Mucosa of descending colon (tissue), 3 donors: ENCODE results near the gene UGT1A1. TPM values are rescaled to one million over a fixed set of nuclear protein-coding genes. Genes with fewer than 3 reads are reported as not detected.
A peak's percentile ranks its signal among the peaks of the same experiment; 100 is the strongest.

Source experiments
- ATAC-seq: fragments of 200-7000 bp; cut with Tn5 transposase; one replicate; pipeline ENCODE4 v1.9.1; 2020; ENCODE audit warnings: mild to moderate bottlenecking, moderate library complexity
- DNase-seq, 3 donors: peaks; one replicate each; pipeline ENCODE4 v3.0.0-alpha.2; 2020
- H3K36me3 ChIP-seq: fragments of 200-600 bp; one replicate; pipeline ENCODE4 v1.8.0; 2021; ENCODE audit warnings: low read depth, mild to moderate bottlenecking
- H3K4me1 ChIP-seq: fragments of 200-600 bp; one replicate; pipeline ENCODE4 v1.8.0; 2021; ENCODE audit warnings: low read depth, mild to moderate bottlenecking
- H3K4me3 ChIP-seq: fragments of 200-600 bp; one replicate; pipeline ENCODE4 v1.8.0; 2021; ENCODE audit warnings: mild to moderate bottlenecking
- H3K9me3 ChIP-seq: fragments of 200-600 bp; one replicate; pipeline ENCODE4 v1.8.0; 2021; ENCODE audit warnings: mild to moderate bottlenecking
- intact Hi-C, 2 donors: fragments of 100-400 bp; cut with DNase I in 1 of 2; cut with micrococcal nuclease in 1 of 2; formaldehyde crosslinking; loops; one replicate each; pipeline versions ENCODE4 v1.11.0 to v1.11.1; 2022; cut with DNase I, micrococcal nuclease
- long read RNA-seq, 2 donors: library from polyadenylated mRNA; unstranded; transcript quantifications; one replicate each; pipeline ENCODE4 v2.0.0, GENCODE V29; 2019 to 2021
- total RNA-seq, 3 donors: library from RNA; stranded (reverse); fragmentation: NEBNext Ultra II Directional in 2 of 3; extraction: Animal tissue kit (Norgen Biotek cat#: 25700) in 2 of 3; gene quantifications; one replicate each; pipeline versions ENCODE4 v1.2.1 to v1.2.4, GENCODE V29; 2021 to 2023
- TF ChIP-seq, protein P1 (sequence below): fragments of 200-600 bp; IDR thresholded peaks from one replicate; pipeline ENCODE4 v1.8.0; 2022; ENCODE audit warnings: antibody characterized with exemption, mild to moderate bottlenecking
- donor health status: DM: no; HTN: no; CAD: no; lungs with moderate emphysema.
- donor health status: DM: no; HTN: no; CAD: no.
- donor health status: DM: no; HTN: yes; CAD: no.

Gene UGT1A1
- 1 to 10 TPM; 4.0 to 7.0 (median 4.9) TPM for total RNA-seq
- long read RNA-seq, donor 1, transcript UGT1A1-201 (5 exons, 2,382 nt), result major isoform, 7 of 9 reads
- long read RNA-seq, donor 1, partial matches to known transcripts, result 0 of 9 reads
- long read RNA-seq, donor 1, other reads (novel, unspliced or antisense), result 2 of 9 reads
- long read RNA-seq, donor 2, partial matches to known transcripts, result 0 of 2 reads
- long read RNA-seq, donor 2, other reads (novel, unspliced or antisense), result 0 of 2 reads

DNA sequence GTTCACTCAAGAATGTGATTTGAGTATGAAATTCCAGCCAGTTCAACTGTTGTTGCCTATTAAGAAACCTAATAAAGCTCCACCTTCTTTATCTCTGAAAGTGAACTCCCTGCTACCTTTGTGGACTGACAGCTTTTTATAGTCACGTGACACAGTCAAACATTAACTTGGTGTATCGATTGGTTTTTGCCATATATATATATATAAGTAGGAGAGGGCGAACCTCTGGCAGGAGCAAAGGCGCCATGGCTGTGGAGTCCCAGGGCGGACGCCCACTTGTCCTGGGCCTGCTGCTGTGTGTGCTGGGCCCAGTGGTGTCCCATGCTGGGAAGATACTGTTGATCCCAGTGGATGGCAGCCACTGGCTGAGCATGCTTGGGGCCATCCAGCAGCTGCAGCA lies at the start of gene UGT1A1:
Gene UGT1A1 (plus strand): TSS at position 228 of the 400 bp plus-strand sequence. CDS start 18 bp downstream, at position 246.
- Histone ChIP-seq H3K4me3 (no peak within 1 kb of the TSS), H3K36me3 (no peaks in the 10 kb centered on the region), H3K9me3 (no peaks in the 10 kb centered on the region), H3K4me1 (peaks cover 25% of the 10 kb centered on the region)
- DNase-seq, result no peak
- ATAC-seq, result no peak
- TF ChIP-seq, protein P1, sequence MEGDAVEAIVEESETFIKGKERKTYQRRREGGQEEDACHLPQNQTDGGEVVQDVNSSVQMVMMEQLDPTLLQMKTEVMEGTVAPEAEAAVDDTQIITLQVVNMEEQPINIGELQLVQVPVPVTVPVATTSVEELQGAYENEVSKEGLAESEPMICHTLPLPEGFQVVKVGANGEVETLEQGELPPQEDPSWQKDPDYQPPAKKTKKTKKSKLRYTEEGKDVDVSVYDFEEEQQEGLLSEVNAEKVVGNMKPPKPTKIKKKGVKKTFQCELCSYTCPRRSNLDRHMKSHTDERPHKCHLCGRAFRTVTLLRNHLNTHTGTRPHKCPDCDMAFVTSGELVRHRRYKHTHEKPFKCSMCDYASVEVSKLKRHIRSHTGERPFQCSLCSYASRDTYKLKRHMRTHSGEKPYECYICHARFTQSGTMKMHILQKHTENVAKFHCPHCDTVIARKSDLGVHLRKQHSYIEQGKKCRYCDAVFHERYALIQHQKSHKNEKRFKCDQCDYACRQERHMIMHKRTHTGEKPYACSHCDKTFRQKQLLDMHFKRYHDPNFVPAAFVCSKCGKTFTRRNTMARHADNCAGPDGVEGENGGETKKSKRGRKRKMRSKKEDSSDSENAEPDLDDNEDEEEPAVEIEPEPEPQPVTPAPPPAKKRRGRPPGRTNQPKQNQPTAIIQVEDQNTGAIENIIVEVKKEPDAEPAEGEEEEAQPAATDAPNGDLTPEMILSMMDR, result no peak
- intact Hi-C loops, result no loop called here

DNA sequence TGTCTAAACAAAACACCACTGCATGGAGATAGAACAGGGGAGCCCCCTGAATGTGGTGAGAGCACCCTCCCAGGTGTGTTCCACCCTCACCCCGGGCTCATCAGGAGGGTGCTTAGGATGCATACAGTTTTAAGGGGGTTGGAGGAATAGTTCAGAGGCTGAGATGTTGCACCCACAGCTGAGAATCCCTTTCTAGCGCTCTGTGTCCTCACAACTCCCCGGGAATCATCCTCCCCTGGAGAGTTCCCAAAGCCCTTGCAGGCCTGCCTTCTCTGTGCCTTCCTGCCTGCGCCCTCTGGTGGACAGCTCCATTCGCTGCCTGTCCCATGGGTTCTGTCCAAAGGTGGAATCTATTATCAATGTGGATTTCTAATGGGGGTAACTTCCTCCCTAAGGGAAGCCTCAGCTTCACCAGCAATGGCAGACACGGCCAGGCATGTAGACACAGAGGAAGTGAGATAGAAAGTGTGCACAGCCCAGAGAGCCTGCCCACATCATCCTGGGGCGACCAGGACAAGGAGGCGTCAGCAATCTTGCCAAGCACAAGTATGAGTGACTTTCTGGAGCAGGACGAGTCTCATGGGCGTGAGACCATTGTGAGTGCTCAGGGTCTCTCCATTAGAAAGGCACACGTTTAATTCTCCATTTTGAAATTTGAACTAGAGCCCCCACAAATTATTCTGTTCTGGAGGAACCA lies 48.6 kb upstream of the UGT1A1 start:
- DNase-seq, result peak; percentile 76 to 90 (median 87)
- H3K9me3 ChIP-seq, result no peaks in the 10 kb centered on the region
- no peak overlapping the region for H3K4me3 ChIP-seq
- peak; percentile 97 for ATAC-seq
- H3K4me1 ChIP-seq, result no peaks in the 10 kb centered on the region
- no peaks in the 10 kb centered on the region for H3K36me3 ChIP-seq
- intact Hi-C loops, result no loop called here
- TF ChIP-seq, protein P1, result peak; percentile 85

DNA sequence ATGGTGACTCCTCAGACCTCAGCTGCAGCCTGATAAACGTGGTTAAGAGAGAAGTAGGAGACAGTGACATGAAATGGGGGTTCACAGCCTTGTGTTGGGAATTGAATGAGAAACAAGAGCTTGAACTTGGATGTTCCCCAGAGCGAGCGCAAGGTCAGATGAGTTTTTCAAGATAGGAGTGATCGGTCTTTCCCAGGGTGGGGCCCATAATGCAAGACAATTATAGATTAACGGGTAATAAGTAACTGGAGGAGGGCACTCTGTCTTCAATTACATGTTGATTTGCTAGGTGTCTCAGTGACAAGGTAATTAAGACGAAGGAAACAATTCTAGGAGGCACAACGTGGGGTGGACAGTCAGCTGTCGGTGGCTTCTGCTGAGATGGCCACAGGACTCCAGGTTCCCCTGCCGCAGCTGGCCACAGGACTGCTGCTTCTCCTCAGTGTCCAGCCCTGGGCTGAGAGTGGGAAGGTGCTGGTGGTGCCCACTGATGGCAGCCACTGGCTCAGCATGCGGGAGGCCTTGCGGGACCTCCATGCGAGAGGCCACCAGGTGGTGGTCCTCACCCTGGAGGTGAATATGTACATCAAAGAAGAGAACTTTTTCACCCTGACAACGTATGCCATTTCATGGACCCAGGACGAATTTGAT lies 47.3 kb upstream of the UGT1A1 start, which contains the start of gene UGT1A5:
Gene UGT1A5 (plus strand): TSS at position 297 of the 651 bp plus-strand sequence. CDS start 85 bp downstream, at position 382.
- intact Hi-C loops, result no loop called here
- no peak for ATAC-seq
- no peak within 1 kb of the TSS for H3K4me3 ChIP-seq

GRCh38 chr2:233713262-233713615 lies 46.8 kb upstream of the UGT1A1 start:
- DNase-seq (no peak), ATAC-seq (no peak)
- no peaks in the 10 kb centered on the region for H3K4me1 ChIP-seq
- TF ChIP-seq, protein P1, result no peak
- intact Hi-C loops, result no loop called here
- no peak overlapping the region for H3K4me3 ChIP-seq
- H3K36me3 ChIP-seq, result no peaks in the 10 kb centered on the region
- no peaks in the 10 kb centered on the region for H3K9me3 ChIP-seq

More for the DNA sequence above, 47.3 kb upstream of the UGT1A1 start, which contains the start of gene UGT1A5:
- Histone ChIP-seq H3K4me1 (no peaks in the 10 kb centered on the region), H3K36me3 (no peaks in the 10 kb centered on the region), H3K9me3 (no peaks in the 10 kb centered on the region)
- no peak for DNase-seq
- TF ChIP-seq, protein P1, result no peak

- intact Hi-C loops, result no loop called here
- no peak overlapping the region for H3K4me3 ChIP-seq
- DNase-seq (no peak), ATAC-seq (no peak)
- H3K36me3 ChIP-seq, result no peaks in the 10 kb centered on the region
- TF ChIP-seq, protein P1, result no peak
- no peaks in the 10 kb centered on the region for H3K9me3 ChIP-seq
- H3K4me1 ChIP-seq, result no peaks in the 10 kb centered on the region
Measured at GRCh38 chr2:233714121-233714520, 45.9 kb upstream of the UGT1A1 start.
